ENCODE measurements around the gene SMOC1. TPM values are rescaled to one million over a fixed set of nuclear protein-coding genes. Genes with fewer than 3 reads are reported as not detected.

SMOC1 gene
- total and polyA plus RNA-seq, 9 of the 15 experiments (the other 6 are each of a cell fraction or from before 2014, with no cell fraction given): 0.04 TPM; not detected in 8

GRCh38 chr14:69968681-69969080 lies 89.5 kb downstream of the SMOC1 start (continued):
- TF ChIP-seq TCFL5 (CRISPR knock-in tag; conservative IDR thresholded peaks at IDR 0.05) (no peak), ATF7 (IDR thresholded peaks at IDR 0.05) (no peak), BACH1 (tag; IDR thresholded peaks at IDR 0.05) (no peak), ZNF311 (CRISPR knock-in tag; IDR thresholded peaks at IDR 0.05) (no peak), ASH1L (IDR thresholded peaks at IDR 0.05; ENCODE audit: borderline replicate concordance, low read depth, partially characterized antibody) (no peak), MLX (CRISPR knock-in tag; conservative IDR thresholded peaks at IDR 0.05) (no peak)

GRCh38 chr14:69972755-69973154 lies 93.5 kb downstream of the SMOC1 start:
- H3K27me3 ChIP-seq (ENCODE audit: control insufficient read depth in 2 of 2, insufficient read depth in 2 of 2, low read length in 2 of 2): no peaks in the 10 kb centered on the region
- H3K4me1 ChIP-seq (replicated peaks in 1 of 2; ENCODE audit: control insufficient read depth in 2 of 2, insufficient read depth in 2 of 2, low read length in 2 of 2): no peaks in the 10 kb centered on the region
- 2% methylated on average over 5 of the region's 5 CpGs for WGBS (ENCODE audit: insufficient coverage, low coverage, missing lambda C conversion rate)
- FAIRE-seq (no peak), ATAC-seq (no peak), DNase-seq (ENCODE audit: extremely low read depth in 1 of 4, low spot score in 3 of 4) (no peak)
- no peaks in the 10 kb centered on the region for H3K9me1 ChIP-seq (ENCODE audit: control insufficient read depth, insufficient read depth, low read length)
- H2AFZ ChIP-seq (ENCODE audit: low read depth, low read length): no peak overlapping the region
- no peak overlapping the region for H3K4me3 ChIP-seq
- H3K4me2 ChIP-seq (ENCODE audit: insufficient read depth, low read length): no peak overlapping the region
- no peaks in the 10 kb centered on the region for H4K20me1 ChIP-seq (replicated peaks; ENCODE audit: control insufficient read depth, insufficient read depth, low read length)
- in situ Hi-C loops (cut with MboI) (no loop called here), intact Hi-C loops (cut with micrococcal nuclease) (no loop called here)
- BruUV-seq (replicated peaks): no TSS peak
- ChIA-PET CTCF (ENCODE audit: low intra/inter-chr PET ratio) (no interaction called here), POLR2A (interaction anchor here (0.8 kb wide), 1 partner anchor 10 kb away, joined by 3 read pairs; no protein-coding TSS in a partner anchor)
- H3K36me3 ChIP-seq (ENCODE audit: control insufficient read depth, insufficient read depth, low read length): no peaks in the 10 kb centered on the region
- no peaks in the 10 kb centered on the region for H3K79me2 ChIP-seq (ENCODE audit: control insufficient read depth, insufficient read depth, low read length)
- no peak overlapping the region for H3K27ac ChIP-seq (ENCODE audit: extremely low read depth, low read depth, low read length)
- H3K9ac ChIP-seq (ENCODE audit: insufficient read depth in 1 of 2, low read depth in 2 of 2, low read length in 2 of 2): no peak overlapping the region
- H3K9me3 ChIP-seq (replicated peaks; ENCODE audit: control insufficient read depth, insufficient read depth, low read depth, low read length): no peaks in the 10 kb centered on the region
- no peak for TF ChIP-seq L3MBTL2 (IDR thresholded peaks at IDR 0.05)
- no peak for TF ChIP-seq SFPQ (IDR thresholded peaks at IDR 0.05; ENCODE audit: low read depth, low read length)
- no peak for TF ChIP-seq MTA1 (IDR thresholded peaks at IDR 0.05; ENCODE audit: borderline replicate concordance)
- no peak for TF ChIP-seq ZNF695 (CRISPR knock-in tag; IDR thresholded peaks at IDR 0.05)
- TF ChIP-seq ADNP (tag; IDR thresholded peaks at IDR 0.05): no peak
- no peak for TF ChIP-seq CHD1 (IDR thresholded peaks at IDR 0.05; ENCODE audit: low read length)
- no peak for TF ChIP-seq ARNT (IDR thresholded peaks at IDR 0.05)
- no peak for TF ChIP-seq ZNF197 (CRISPR knock-in tag; IDR thresholded peaks at IDR 0.05; ENCODE audit: low read depth)
- no peak for TF ChIP-seq ZBTB12 (CRISPR knock-in tag; IDR thresholded peaks at IDR 0.05)
- TF ChIP-seq ELK1 (CRISPR knock-in tag; IDR thresholded peaks at IDR 0.05): no peak
